ENCODE data around the gene FBXO28.

GRCh38 chr1:224133741-224134299, 19.9 kb downstream of the FBXO28 start:
- TF ChIP-seq CTCF (conservative IDR thresholded peaks at IDR 0.05 in 1 of 2, IDR thresholded peaks at IDR 0.05 in 1 of 2; ENCODE audit: low read depth in 1 of 2, low read length in 2 of 2) (no peak), EZH2 (IDR thresholded peaks at IDR 0.05; ENCODE audit: low read length, missing control alignments) (no peak)
